Ovary (tissue), 3 donors: ENCODE results near the gene PROX1.

ENCODE experiments used
- CTCF ChIP-seq, 3 donors: fragments of 450-650 bp in 2 of 3; fragments of 200-600 bp in 1 of 3; IDR thresholded peaks; one replicate each; pipeline versions ENCODE4 v1.5.1 to v1.8.0; 2016 to 2022; ENCODE audit warnings: antibody characterized with exemption in 3 of 3, mild to moderate bottlenecking in 1 of 3
- POLR2A ChIP-seq: fragments of 450-650 bp; IDR thresholded peaks from one replicate; pipeline ENCODE4 v1.6.1; 2017; ENCODE audit warnings: antibody characterized with exemption, mild to moderate bottlenecking, moderate library complexity
- donor health status: DM: no; HTN: no; CAD: no.

GRCh38 chr1:214022810-214023425, 35.1 kb downstream of the PROX1 start:
- TF ChIP-seq CTCF (IDR thresholded peaks at IDR 0.05) = no peak
- no peak for TF ChIP-seq POLR2A
